HG03066 (cell line): ENCODE data around the gene YIF1B.
"Not testable (repeated sequence)": the region's sequence is repeated elsewhere in the genome, so short reads cannot be mapped to it uniquely, and the experiment has no call there.

Experiments used
- ATAC-seq: cut with Tn5 transposase; IDR thresholded peaks from one replicate; pipeline ENCODE4 v1.9.1; 2021; ENCODE audit warnings: low read depth; ENCODE audit not compliant: unreplicated experiment

The YIF1B gene

GRCh38 chr19:38315657-38316476, at the start of gene YIF1B:
Gene YIF1B, minus strand, starts transcription at chr19:38315947. Its CDS starts 30 bp downstream, at chr19:38315917.
- peak; percentile 78 for ATAC-seq

- not testable (repeated sequence) for ATAC-seq
These were observed 47.4 kb upstream of the YIF1B start for GRCh38 chr19:38362946-38363688.

- no peak for ATAC-seq
These were observed 46.6 kb upstream of the YIF1B start for GRCh38 chr19:38362076-38362945.

- no peak for ATAC-seq
These were observed 45.9 kb upstream of the YIF1B start for GRCh38 chr19:38361633-38362075.

- no peak for ATAC-seq
These were observed 45.3 kb upstream of the YIF1B start for GRCh38 chr19:38360839-38361631.

GRCh38 chr19:38360351-38360750, 44.6 kb upstream of the YIF1B start:
- no peak for ATAC-seq

- no peak for ATAC-seq
These were observed 43.7 kb upstream of the YIF1B start for GRCh38 chr19:38359242-38360021.

- ATAC-seq, result no peak
These were observed 42.3 kb upstream of the YIF1B start for GRCh38 chr19:38358071-38358470.

- no peak for ATAC-seq
These were observed 40.3 kb upstream of the YIF1B start for GRCh38 chr19:38355728-38356725.

GRCh38 chr19:38352611-38353010, 36.9 kb upstream of the YIF1B start:
- no peak for ATAC-seq

GRCh38 chr19:38351865-38352395, 36.2 kb upstream of the YIF1B start:
- no peak for ATAC-seq

- ATAC-seq, result no peak
These were observed 35.1 kb upstream of the YIF1B start for GRCh38 chr19:38350883-38351282.

GRCh38 chr19:38346837-38347236, 31.1 kb upstream of the YIF1B start:
- ATAC-seq, result no peak

- ATAC-seq, result no peak
These were observed 25.2 kb upstream of the YIF1B start for GRCh38 chr19:38340927-38341326.

- not testable (repeated sequence) for ATAC-seq
These were observed 23.3 kb upstream of the YIF1B start for GRCh38 chr19:38339011-38339410.

- ATAC-seq, result no peak
These were observed 21.6 kb upstream of the YIF1B start for GRCh38 chr19:38337360-38337653.

GRCh38 chr19:38336638-38337359, 21.1 kb upstream of the YIF1B start:
- ATAC-seq, result peak; percentile 40
